HepG2 (cell line): ENCODE data around the gene NLRP5.

Experiments used
- ISL2 ChIP-seq: sonication (generic); formaldehyde crosslinking; IDR thresholded peaks from 2 replicates; pipeline ENCODE4 v1.5.0; 2020; ENCODE audit warnings: missing genetic modification reagents
- ZNF547 ChIP-seq: sonication (generic); formaldehyde crosslinking; IDR thresholded peaks from 2 replicates; pipeline ENCODE4 v1.5.1; 2020; ENCODE audit warnings: mild to moderate bottlenecking, missing genetic modification reagents
- ZSCAN20 ChIP-seq: sonication (generic); formaldehyde crosslinking; IDR thresholded peaks from 2 replicates; pipeline ENCODE4 v1.4.0; 2020; ENCODE audit warnings: missing genetic modification reagents, mild to moderate bottlenecking, borderline replicate concordance
- TF ChIP-seq, protein P1 (sequence below): sonication (generic); formaldehyde crosslinking; IDR thresholded peaks from 2 replicates; pipeline ENCODE4 v1.5.0; 2020; ENCODE audit warnings: mild to moderate bottlenecking, missing genetic modification reagents, moderate library complexity

DNA sequence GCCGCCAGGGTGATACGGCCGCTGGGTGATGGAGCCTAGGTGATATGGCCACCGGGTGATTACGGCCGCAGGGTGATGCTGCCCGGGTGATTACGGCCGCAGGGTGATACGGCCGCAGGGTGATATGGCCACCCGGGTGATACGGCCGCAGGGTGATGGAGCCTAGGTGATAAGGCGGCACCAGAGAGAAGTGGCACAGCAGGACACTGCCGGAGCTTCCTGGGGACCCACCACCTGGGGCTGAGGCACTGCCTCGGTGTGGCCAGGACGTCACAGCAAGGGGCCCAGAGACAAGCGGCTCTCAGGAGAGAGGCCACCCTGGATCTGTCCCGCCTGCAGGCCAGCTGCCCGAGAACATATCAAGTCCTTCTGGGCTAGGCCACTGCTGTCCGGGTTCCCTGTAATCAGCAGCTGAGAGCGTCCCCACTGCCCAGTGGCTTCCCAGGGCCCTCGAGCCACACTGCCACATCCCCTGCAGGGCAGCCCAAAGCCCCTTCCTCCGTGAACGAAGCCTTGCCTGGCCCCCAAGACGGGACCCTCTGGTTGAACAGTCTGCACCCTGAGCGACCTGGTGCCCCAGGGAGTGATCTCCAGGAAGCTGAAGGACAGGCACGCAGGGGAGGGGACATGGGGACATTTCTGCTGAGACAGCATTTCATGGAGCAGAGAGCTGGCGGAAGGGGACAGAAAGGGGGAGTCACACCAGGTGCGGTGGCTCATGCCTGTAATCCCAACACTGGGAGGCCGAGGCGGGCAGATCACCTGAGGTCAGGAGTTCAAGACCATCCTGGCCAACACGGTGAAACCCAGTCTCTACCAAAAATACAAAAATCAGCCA is 112.4 kb downstream of the NLRP5 start:
- TF ChIP-seq, protein P1, sequence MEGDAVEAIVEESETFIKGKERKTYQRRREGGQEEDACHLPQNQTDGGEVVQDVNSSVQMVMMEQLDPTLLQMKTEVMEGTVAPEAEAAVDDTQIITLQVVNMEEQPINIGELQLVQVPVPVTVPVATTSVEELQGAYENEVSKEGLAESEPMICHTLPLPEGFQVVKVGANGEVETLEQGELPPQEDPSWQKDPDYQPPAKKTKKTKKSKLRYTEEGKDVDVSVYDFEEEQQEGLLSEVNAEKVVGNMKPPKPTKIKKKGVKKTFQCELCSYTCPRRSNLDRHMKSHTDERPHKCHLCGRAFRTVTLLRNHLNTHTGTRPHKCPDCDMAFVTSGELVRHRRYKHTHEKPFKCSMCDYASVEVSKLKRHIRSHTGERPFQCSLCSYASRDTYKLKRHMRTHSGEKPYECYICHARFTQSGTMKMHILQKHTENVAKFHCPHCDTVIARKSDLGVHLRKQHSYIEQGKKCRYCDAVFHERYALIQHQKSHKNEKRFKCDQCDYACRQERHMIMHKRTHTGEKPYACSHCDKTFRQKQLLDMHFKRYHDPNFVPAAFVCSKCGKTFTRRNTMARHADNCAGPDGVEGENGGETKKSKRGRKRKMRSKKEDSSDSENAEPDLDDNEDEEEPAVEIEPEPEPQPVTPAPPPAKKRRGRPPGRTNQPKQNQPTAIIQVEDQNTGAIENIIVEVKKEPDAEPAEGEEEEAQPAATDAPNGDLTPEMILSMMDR (CRISPR knock-in tag), result no peak
- TF ChIP-seq ZSCAN20 (CRISPR knock-in tag) (no peak), ISL2 (CRISPR knock-in tag) (no peak), ZNF547 (CRISPR knock-in tag) (no peak)
